Measurements from ENCODE around the gene LMAN2. TPM values are rescaled to one million over a fixed set of nuclear protein-coding genes. Genes with fewer than 3 reads are reported as not detected.

Gene LMAN2
- total and polyA plus RNA-seq, 2 experiments from 2014 or later, result 153 to 227 TPM

- TF ChIP-seq ZNF462 (CRISPR knock-in tag; IDR thresholded peaks at IDR 0.05), result no peak
These were observed 44.6 kb upstream of the LMAN2 start (continued) for GRCh38 chr5:177396078-177396477.

GRCh38 chr5:177393990-177394389 lies 42.5 kb upstream of the LMAN2 start:
- H3K36me3 ChIP-seq (ENCODE audit: insufficient read depth), result no peaks in the 10 kb centered on the region
- no peaks in the 10 kb centered on the region for H3K36me3 Mint-ChIP-seq (ENCODE audit: low read depth)
- no peak overlapping the region for H2AFZ ChIP-seq
- no peak overlapping the region for H3K4me3 ChIP-seq
- H3K27me3 Mint-ChIP-seq (ENCODE audit: insufficient read depth, low read depth, poor library complexity), result peaks cover 30% of the 10 kb centered on the region
- H3F3A ChIP-seq (replicated peaks; ENCODE audit: low read depth), result 0 out of 2 replicates have a peak, but pooled peaks cover 8% of the 10 kb centered on the region
- no peak overlapping the region for H3K27ac ChIP-seq (ENCODE audit: low read depth)
- DNase-seq (ENCODE audit: low spot score) (no peak), ATAC-seq (no peak)
- no peaks in the 10 kb centered on the region for H3K9me2 ChIP-seq (ENCODE audit: insufficient read depth)
- no peak overlapping the region for H3K4me3 Mint-ChIP-seq
- no peak overlapping the region for H3K27ac Mint-ChIP-seq
- peaks cover 29% of the 10 kb centered on the region for H3K4me1 Mint-ChIP-seq
- 0 out of 2 replicates have a peak, but pooled peaks cover 5% of the 10 kb centered on the region for H3K4me1 ChIP-seq (ENCODE audit: insufficient read depth)
- peaks cover 13% of the 10 kb centered on the region; the same call in 1 of the 2 replicates for H3K27me3 ChIP-seq (ENCODE audit: insufficient read depth)
- no peak overlapping the region for H3K4me2 ChIP-seq
- no peaks in the 10 kb centered on the region for H4K20me1 ChIP-seq (replicated peaks; ENCODE audit: insufficient read depth)
- H3K9me3 Mint-ChIP-seq, result no peaks in the 10 kb centered on the region
- H3K79me2 ChIP-seq (replicated peaks; ENCODE audit: insufficient read depth), result no peaks in the 10 kb centered on the region
- no peak for TF ChIP-seq CREB1 (CRISPR knock-in tag; IDR thresholded peaks at IDR 0.05; ENCODE audit: low read depth)
- TF ChIP-seq STAT1 (IDR thresholded peaks at IDR 0.05; ENCODE audit: unreplicated experiment), result no peak
- no peak for TF ChIP-seq NANOG (IDR thresholded peaks at IDR 0.05; ENCODE audit: borderline replicate concordance)
- no peak for TF ChIP-seq JUNB (IDR thresholded peaks at IDR 0.05; ENCODE audit: unreplicated experiment)
- no peak for TF ChIP-seq CTCF (conservative IDR thresholded peaks at IDR 0.05; ENCODE audit: low read depth in 2 of 2)
- TF ChIP-seq POLR2AphosphoS5 (IDR thresholded peaks at IDR 0.05; ENCODE audit: low read depth), result no peak
- no peak for TF ChIP-seq ZNF462 (CRISPR knock-in tag; IDR thresholded peaks at IDR 0.05)

Measured in GM23338 (cell line).